GM10266 (cell line): ENCODE data around the gene ATP2C2.

Source experiments
- DNase-seq: peaks from one replicate; pipeline ENCODE4 v3.0.0; 2012; ENCODE audit errors: extremely low spot score
- CTCF ChIP-seq: IDR thresholded peaks from 2 replicates; pipeline ENCODE4 v1.5.1; 2012; ENCODE audit warnings: mild to moderate bottlenecking, low read depth; ENCODE audit not compliant: control insufficient read depth, insufficient read depth; ENCODE audit errors: missing control alignments

Gene ATP2C2

GRCh38 chr16:84458606-84459532 is 90.5 kb downstream of the ATP2C2 start:
- no peak for DNase-seq

GRCh38 chr16:84459533-84459894 is 91.2 kb downstream of the ATP2C2 start:
- no peak for DNase-seq
- TF ChIP-seq CTCF: no peak

More at GRCh38 chr16:84458606-84459532, 90.5 kb downstream of the ATP2C2 start:
- no peak for TF ChIP-seq CTCF

- no peak for DNase-seq
- TF ChIP-seq CTCF: no peak
These were observed 91.6 kb downstream of the ATP2C2 start for GRCh38 chr16:84459941-84460405.

GRCh38 chr16:84460406-84461028 is 92.2 kb downstream of the ATP2C2 start:
- no peak for DNase-seq
- TF ChIP-seq CTCF: no peak

GRCh38 chr16:84461029-84461412 is 92.7 kb downstream of the ATP2C2 start:
- no peak for TF ChIP-seq CTCF
- DNase-seq: no peak

GRCh38 chr16:84461413-84462295 is 93.3 kb downstream of the ATP2C2 start:
- no peak for DNase-seq
- TF ChIP-seq CTCF: no peak
